HFFc6 (cell line): ENCODE measurements around the gene DDR2. TPM values are rescaled to one million over a fixed set of nuclear protein-coding genes. Genes with fewer than 3 reads are reported as not detected.
"Not testable (repeated sequence)": the region's sequence is repeated elsewhere in the genome, so short reads cannot be mapped to it uniquely, and the experiment has no call there.

Experiments used
- DNase-seq: peaks from one replicate; pipeline ENCODE4 v3.0.0-alpha.2; 2018
- H3K27ac Mint-ChIP-seq: 2 replicates; pipeline ENCODE4 v1.8.0; 2020; ENCODE audit warnings: mild to moderate bottlenecking, mixed read lengths
- H3K27me3 Mint-ChIP-seq: 2 replicates; pipeline ENCODE4 v1.8.0; 2021; ENCODE audit warnings: mild to moderate bottlenecking, moderate library complexity, mixed read lengths; ENCODE audit not compliant: insufficient read depth
- H3K36me3 Mint-ChIP-seq: 2 replicates; pipeline ENCODE4 v1.8.0; 2021; ENCODE audit warnings: low read depth, mixed read lengths
- H3K4me1 Mint-ChIP-seq: 2 replicates; pipeline ENCODE4 v1.8.0; 2020; ENCODE audit warnings: low read depth, mixed read lengths
- H3K4me3 Mint-ChIP-seq: 2 replicates; pipeline ENCODE4 v1.8.0; 2020; ENCODE audit warnings: mild to moderate bottlenecking, moderate library complexity, mixed read lengths
- H3K9me3 Mint-ChIP-seq: 2 replicates; pipeline ENCODE4 v1.8.0; 2020; ENCODE audit warnings: mild to moderate bottlenecking, mixed read lengths
- CTCF ChIP-seq: fragments of 200-600 bp; sonication (generic); IDR thresholded peaks from 2 replicates; pipeline ENCODE4 v1.5.0; 2021; ENCODE audit warnings: antibody characterized with exemption, mild to moderate bottlenecking
- total RNA-seq, 6 experiments: library from RNA; stranded (reverse); fragmentation: NEBNext Ultra II Directional; extraction: Animal tissue kit (Norgen Biotek cat#: 25700); gene quantifications; 2 replicates in 1 of 6; 3 replicates in 5 of 6; pipeline ENCODE4 v1.2.3, GENCODE V29; 2021

DDR2 gene
- total RNA-seq, 6 experiments from 2014 or later: 154 to 218 (median 187) TPM

DNA sequence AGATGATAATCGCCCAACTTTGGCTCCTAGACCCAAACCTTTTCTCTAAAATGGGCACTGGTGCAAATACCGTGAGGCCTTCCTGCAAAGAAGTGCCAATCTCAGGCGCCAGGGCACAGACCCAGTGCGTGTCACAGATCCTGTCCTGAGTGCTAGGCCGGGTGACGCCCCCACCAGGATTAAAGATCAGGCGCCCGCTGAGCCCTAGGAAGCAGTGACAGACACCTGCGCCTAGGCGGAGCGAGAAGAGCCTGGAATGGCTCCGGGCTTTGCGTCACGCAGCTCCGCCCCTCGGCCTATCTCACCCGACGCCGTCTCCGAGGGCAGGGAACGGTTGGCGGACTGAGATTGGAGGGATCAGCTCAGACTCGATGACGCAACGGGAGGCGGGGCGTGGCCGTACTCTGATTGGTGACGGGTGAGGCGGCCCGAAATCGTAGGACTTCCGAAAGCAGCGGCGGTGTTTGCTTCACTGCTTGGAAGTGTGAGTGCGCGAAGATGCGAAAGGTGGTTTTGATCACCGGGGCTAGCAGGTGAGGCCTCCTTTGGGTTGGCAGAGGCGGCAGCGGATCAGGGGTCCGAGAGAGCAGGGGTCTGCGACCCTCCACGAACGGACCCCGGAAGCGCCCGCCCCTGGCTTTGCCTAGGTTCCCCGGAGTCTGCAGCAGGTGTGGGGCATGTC lies 158.2 kb downstream of the DDR2 start, which contains the start of gene HSD17B7:
TSS of gene HSD17B7 (plus strand) at position 400 of the 682 bp plus-strand sequence. CDS start at position 499, 99 bp downstream.
- DNase-seq: peak; percentile 51
- not testable (repeated sequence) for H3K9me3 Mint-ChIP-seq, H3K4me1 Mint-ChIP-seq, H3K27me3 Mint-ChIP-seq, H3K36me3 Mint-ChIP-seq
- peak within 1 kb of the TSS; percentile 82 for H3K27ac Mint-ChIP-seq
- peak; percentile 17; the same call in 1 of the 2 replicates for TF ChIP-seq CTCF
- H3K4me3 Mint-ChIP-seq: peak within 1 kb of the TSS; percentile 92

DNA sequence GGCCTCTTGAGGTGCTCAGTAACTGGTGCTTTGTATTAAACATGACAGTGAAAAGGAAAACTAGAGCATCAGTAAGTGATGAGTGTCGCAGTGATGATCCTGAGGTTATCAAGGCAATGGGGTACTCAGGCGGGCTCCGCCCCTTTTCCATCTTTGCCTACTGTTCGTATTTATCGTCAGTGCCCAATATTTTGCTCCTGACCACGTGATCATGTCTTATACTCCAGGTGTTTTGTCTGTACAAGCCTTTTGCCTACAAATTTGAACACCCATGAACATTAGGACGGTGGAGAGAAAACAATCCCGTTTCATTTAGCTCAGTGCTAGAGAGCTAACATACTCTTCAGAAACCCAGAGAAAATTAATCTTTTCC lies 158.7 kb downstream of the DDR2 start:
- H3K27me3 Mint-ChIP-seq, DNase-seq, H3K36me3 Mint-ChIP-seq, H3K4me1 Mint-ChIP-seq, H3K9me3 Mint-ChIP-seq: not testable (repeated sequence)
- peak overlapping the region; percentile 82 for H3K27ac Mint-ChIP-seq
- peak overlapping the region; percentile 92 for H3K4me3 Mint-ChIP-seq

- H3K9me3 Mint-ChIP-seq, DNase-seq, H3K27ac Mint-ChIP-seq, H3K27me3 Mint-ChIP-seq, H3K36me3 Mint-ChIP-seq, H3K4me3 Mint-ChIP-seq: not testable (repeated sequence)
- peaks cover 23% of the 10 kb centered on the region for H3K4me1 Mint-ChIP-seq
These were observed 162.0 kb downstream of the DDR2 start for GRCh38 chr1:162794284-162794683.

DNA sequence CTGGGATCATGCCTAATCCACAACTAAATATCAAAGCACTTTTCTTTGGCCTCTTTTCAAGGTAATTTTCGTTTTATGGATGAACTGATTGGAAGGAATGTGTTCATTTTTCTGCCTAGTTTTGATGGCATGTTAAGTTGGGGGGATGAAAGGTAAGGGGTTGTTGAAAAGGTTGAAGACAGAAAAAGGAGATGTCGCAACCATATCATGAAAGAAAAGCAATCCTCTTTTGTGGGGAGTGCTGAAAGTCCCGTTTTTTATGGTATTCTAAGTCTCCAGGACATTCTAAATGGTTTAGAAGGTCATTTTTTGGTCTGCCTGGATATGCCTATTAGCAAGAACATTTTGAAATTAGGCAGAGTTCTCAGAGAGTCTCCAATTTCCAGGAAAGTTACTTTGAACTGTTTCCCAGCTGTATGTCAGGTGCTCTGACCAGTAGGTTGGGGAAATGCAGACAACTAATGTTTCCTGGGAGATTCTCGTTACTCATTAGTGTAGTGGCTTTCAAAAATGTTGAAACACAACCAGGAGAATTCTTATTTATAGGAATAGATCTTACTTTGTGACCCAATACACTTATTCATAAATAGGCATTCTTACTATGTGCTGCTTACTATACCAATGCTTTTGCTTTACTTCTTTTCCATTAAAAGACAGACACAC lies 164.5 kb downstream of the DDR2 start:
- H3K9me3 Mint-ChIP-seq, H3K4me3 Mint-ChIP-seq, H3K27me3 Mint-ChIP-seq, H3K27ac Mint-ChIP-seq, DNase-seq, H3K36me3 Mint-ChIP-seq: not testable (repeated sequence)
- peaks cover 18% of the 10 kb centered on the region for H3K4me1 Mint-ChIP-seq

GRCh38 chr1:162799995-162800830 lies 167.9 kb downstream of the DDR2 start:
- not testable (repeated sequence) for H3K27ac Mint-ChIP-seq, H3K9me3 Mint-ChIP-seq, H3K27me3 Mint-ChIP-seq, H3K4me3 Mint-ChIP-seq, H3K36me3 Mint-ChIP-seq
- peaks cover 18% of the 10 kb centered on the region for H3K4me1 Mint-ChIP-seq
- DNase-seq: peak; percentile 81
- peak; percentile 82 for TF ChIP-seq CTCF

GRCh38 chr1:162807503-162807902 lies 175.2 kb downstream of the DDR2 start:
- not testable (repeated sequence) for DNase-seq, H3K27ac Mint-ChIP-seq, H3K36me3 Mint-ChIP-seq, H3K4me1 Mint-ChIP-seq, H3K9me3 Mint-ChIP-seq, H3K4me3 Mint-ChIP-seq, H3K27me3 Mint-ChIP-seq

GRCh38 chr1:162812357-162812756 lies 180.1 kb downstream of the DDR2 start:
- H3K4me1 Mint-ChIP-seq, H3K36me3 Mint-ChIP-seq, H3K27ac Mint-ChIP-seq: not testable (repeated sequence)

GRCh38 chr1:162818136-162818535 lies 185.9 kb downstream of the DDR2 start:
- not testable (repeated sequence) for H3K9me3 Mint-ChIP-seq, DNase-seq, H3K27ac Mint-ChIP-seq, H3K4me3 Mint-ChIP-seq, H3K27me3 Mint-ChIP-seq, H3K36me3 Mint-ChIP-seq
- peaks cover 28% of the 10 kb centered on the region for H3K4me1 Mint-ChIP-seq

More at GRCh38 chr1:162812357-162812756, 180.1 kb downstream of the DDR2 start:
- H3K4me3 Mint-ChIP-seq, DNase-seq, H3K27me3 Mint-ChIP-seq, H3K9me3 Mint-ChIP-seq: not testable (repeated sequence)

- not testable (repeated sequence) for H3K9me3 Mint-ChIP-seq, H3K36me3 Mint-ChIP-seq, H3K27ac Mint-ChIP-seq, H3K27me3 Mint-ChIP-seq, DNase-seq, H3K4me3 Mint-ChIP-seq
- H3K4me1 Mint-ChIP-seq: peaks cover 34% of the 10 kb centered on the region
These were observed 186.4 kb downstream of the DDR2 start for GRCh38 chr1:162818666-162819065.
